Loucy (cell line): ENCODE measurements around the gene HOXB7.

Experiments
- EZH2phosphoT487 ChIP-seq: fragments of 200-600 bp; IDR thresholded peaks from 2 replicates; pipeline ENCODE4 v1.6.1; 2018; ENCODE audit warnings: antibody characterized with exemption, mild to moderate bottlenecking, moderate library complexity, borderline replicate concordance
- TF ChIP-seq, protein P1 (sequence below): fragments of 200-600 bp; sonication (generic); conservative IDR thresholded peaks from 2 replicates; pipeline ENCODE4 v1.5.1; 2014; ENCODE audit warnings: mild to moderate bottlenecking, antibody characterized with exemption, low read length

- TF ChIP-seq, protein P1, sequence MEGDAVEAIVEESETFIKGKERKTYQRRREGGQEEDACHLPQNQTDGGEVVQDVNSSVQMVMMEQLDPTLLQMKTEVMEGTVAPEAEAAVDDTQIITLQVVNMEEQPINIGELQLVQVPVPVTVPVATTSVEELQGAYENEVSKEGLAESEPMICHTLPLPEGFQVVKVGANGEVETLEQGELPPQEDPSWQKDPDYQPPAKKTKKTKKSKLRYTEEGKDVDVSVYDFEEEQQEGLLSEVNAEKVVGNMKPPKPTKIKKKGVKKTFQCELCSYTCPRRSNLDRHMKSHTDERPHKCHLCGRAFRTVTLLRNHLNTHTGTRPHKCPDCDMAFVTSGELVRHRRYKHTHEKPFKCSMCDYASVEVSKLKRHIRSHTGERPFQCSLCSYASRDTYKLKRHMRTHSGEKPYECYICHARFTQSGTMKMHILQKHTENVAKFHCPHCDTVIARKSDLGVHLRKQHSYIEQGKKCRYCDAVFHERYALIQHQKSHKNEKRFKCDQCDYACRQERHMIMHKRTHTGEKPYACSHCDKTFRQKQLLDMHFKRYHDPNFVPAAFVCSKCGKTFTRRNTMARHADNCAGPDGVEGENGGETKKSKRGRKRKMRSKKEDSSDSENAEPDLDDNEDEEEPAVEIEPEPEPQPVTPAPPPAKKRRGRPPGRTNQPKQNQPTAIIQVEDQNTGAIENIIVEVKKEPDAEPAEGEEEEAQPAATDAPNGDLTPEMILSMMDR: peak; percentile 53
- no peak for TF ChIP-seq EZH2phosphoT487
These were observed 30.8 kb upstream of the HOXB7 start for GRCh38 chr17:48641541-48642058.
